ENCODE data around the gene CDK8. TPM values are rescaled to one million over a fixed set of nuclear protein-coding genes. Genes with fewer than 3 reads are reported as not detected.

CDK8 gene
- total RNA-seq, result 11.1 TPM
- long read RNA-seq, transcript CDK8-201 (13 exons, 3,055 nt), result major isoform, 18 of 24 reads
- long read RNA-seq, partial matches to known transcripts, result 1 of 24 reads
- long read RNA-seq, other reads (novel, unspliced or antisense), result 4 of 24 reads

DNA sequence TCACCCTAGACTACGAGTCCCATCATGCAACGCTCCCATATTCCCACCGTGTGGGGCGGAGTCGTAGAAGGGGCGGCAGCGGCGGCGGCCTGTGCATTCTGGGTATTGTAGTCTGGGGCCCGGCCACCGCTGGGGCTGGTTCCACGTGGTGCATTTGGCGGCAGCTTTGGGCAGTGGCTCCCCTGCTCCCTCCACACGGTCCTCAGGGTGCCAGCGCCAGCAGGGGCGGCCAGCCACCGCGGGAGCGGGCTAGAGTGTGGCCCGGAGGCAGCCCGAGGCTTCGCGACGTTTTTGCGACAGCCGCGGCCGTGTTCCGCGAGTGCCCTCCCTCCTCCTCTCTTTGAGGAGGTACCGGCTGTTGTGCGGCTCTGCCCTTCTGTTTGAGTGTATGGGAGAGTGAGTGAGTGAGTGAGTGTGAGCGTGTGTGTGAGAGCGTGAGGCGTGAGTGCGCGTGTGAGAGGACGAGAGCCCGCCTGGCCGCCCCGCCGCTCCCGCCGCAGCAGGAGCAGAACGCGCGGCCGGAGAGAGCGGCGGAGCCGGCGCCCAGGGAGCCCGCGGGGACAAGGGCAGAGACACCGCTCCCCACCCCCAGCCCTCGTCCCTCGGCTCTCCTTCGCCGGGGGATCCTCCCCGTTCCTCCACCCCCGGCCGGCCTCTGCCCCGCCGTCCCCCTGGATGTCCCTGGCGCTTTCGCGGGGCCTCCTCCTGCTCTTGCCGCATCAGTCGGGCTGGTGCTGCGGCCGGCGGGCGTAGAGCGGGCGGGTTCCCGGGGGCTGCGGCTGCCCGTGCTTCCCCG, at the start of gene CDK8:
Gene CDK8, plus strand, starts transcription at position 343 of the 796 bp plus-strand sequence. CDS start 513 bp downstream, outside the sequence.
- Histone ChIP-seq H3K27me3 (ENCODE audit: low read depth) (no peaks in the 10 kb centered on the region), H3K4me3 (peak within 1 kb of the TSS; percentile 98), H3K36me3 (no peaks in the 10 kb centered on the region), H3K9me3 (replicated peaks) (no peaks in the 10 kb centered on the region), H3K4me1 (peaks cover 47% of the 10 kb centered on the region), H3K27ac (replicated peaks) (peak within 1 kb of the TSS; percentile 94)
- peak; percentile 93 for DNase-seq
- intact Hi-C loops (cut with micrococcal nuclease), result no loop called here
- TF ChIP-seq, protein P1, sequence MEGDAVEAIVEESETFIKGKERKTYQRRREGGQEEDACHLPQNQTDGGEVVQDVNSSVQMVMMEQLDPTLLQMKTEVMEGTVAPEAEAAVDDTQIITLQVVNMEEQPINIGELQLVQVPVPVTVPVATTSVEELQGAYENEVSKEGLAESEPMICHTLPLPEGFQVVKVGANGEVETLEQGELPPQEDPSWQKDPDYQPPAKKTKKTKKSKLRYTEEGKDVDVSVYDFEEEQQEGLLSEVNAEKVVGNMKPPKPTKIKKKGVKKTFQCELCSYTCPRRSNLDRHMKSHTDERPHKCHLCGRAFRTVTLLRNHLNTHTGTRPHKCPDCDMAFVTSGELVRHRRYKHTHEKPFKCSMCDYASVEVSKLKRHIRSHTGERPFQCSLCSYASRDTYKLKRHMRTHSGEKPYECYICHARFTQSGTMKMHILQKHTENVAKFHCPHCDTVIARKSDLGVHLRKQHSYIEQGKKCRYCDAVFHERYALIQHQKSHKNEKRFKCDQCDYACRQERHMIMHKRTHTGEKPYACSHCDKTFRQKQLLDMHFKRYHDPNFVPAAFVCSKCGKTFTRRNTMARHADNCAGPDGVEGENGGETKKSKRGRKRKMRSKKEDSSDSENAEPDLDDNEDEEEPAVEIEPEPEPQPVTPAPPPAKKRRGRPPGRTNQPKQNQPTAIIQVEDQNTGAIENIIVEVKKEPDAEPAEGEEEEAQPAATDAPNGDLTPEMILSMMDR (IDR thresholded peaks at IDR 0.05; ENCODE audit: borderline replicate concordance), result no peak

DNA sequence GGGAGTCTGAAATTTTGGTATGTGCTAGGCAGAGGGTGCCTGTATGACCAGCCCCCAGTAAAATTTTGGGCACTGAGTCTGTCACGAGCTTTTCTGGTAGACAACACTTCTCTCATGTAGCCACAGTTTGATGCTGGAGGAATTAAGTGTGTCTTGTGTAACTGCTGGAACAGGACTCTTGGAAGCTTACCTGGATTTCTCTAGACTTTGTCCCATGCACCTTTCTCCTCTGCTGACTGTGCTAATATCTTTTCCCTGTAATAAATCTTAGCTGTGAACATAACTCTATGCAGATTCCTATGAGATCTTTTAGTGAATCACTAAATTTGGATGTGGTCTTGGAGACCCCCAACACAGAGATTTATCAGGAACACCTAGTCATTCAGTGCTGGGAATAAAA, 45.6 kb upstream of the CDK8 start:
- TF ChIP-seq, protein P1 (IDR thresholded peaks at IDR 0.05; ENCODE audit: borderline replicate concordance), result no peak
- Histone ChIP-seq H3K27ac (replicated peaks) (no peak overlapping the region), H3K36me3 (peaks cover 45% of the 10 kb centered on the region), H3K4me3 (no peak overlapping the region), H3K9me3 (replicated peaks) (no peaks in the 10 kb centered on the region), H3K27me3 (ENCODE audit: low read depth) (no peaks in the 10 kb centered on the region), H3K4me1 (peaks cover 15% of the 10 kb centered on the region)
- DNase-seq, result no peak
- intact Hi-C loops (cut with micrococcal nuclease), result no loop called here

DNA sequence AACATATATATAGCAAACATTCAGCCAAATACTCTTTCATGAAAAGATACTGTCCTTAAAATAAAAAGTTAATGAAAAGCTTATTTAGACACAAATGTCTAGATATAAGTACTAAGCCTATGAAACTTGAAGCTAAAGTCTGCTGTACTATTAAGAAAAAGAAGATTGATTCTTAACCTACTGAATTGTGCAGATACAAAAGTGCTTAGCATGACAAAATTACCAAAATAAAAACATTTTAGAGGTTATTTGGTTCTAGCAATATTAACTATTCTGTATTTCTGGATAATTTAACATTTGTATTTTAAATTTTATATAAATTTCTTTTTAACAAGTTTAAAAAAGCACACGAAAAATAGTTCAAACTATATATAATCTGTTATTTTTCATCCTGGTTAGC, 40.6 kb upstream of the CDK8 start:
- Histone ChIP-seq H3K27me3 (ENCODE audit: low read depth) (no peaks in the 10 kb centered on the region), H3K4me1 (peaks cover 12% of the 10 kb centered on the region), H3K36me3 (peaks cover 87% of the 10 kb centered on the region), H3K27ac (replicated peaks) (no peak overlapping the region), H3K9me3 (replicated peaks) (no peaks in the 10 kb centered on the region), H3K4me3 (no peak overlapping the region)
- intact Hi-C loops (cut with micrococcal nuclease), result no loop called here
- TF ChIP-seq, protein P1 (IDR thresholded peaks at IDR 0.05; ENCODE audit: borderline replicate concordance), result no peak
- DNase-seq, result no peak

DNA sequence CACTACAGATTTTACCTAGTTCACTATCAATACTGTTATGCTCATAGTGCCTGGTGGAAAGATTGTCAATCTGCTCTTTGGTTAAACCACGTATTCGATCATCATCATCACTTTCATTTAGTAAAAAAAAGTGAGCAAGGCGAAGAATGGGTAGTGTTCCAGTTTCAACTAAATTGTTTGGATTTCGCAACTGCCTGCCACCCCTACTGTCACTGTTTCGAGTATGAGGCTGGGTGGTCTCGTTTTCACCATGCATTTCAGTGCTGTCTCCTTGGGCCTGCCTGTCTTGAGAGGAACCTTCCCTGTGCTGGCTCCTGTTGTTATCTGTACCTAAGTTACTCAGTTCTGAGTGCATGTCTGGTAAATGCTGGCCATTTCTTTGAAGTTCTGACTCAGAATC, 39.9 kb upstream of the CDK8 start:
- Histone ChIP-seq H3K4me3 (no peak overlapping the region), H3K36me3 (peaks cover 90% of the 10 kb centered on the region), H3K27ac (replicated peaks) (no peak overlapping the region), H3K9me3 (replicated peaks) (no peaks in the 10 kb centered on the region), H3K27me3 (ENCODE audit: low read depth) (no peaks in the 10 kb centered on the region), H3K4me1 (peaks cover 15% of the 10 kb centered on the region)
- DNase-seq, result no peak
- TF ChIP-seq, protein P1 (IDR thresholded peaks at IDR 0.05; ENCODE audit: borderline replicate concordance), result no peak
- intact Hi-C loops (cut with micrococcal nuclease), result no loop called here

DNA sequence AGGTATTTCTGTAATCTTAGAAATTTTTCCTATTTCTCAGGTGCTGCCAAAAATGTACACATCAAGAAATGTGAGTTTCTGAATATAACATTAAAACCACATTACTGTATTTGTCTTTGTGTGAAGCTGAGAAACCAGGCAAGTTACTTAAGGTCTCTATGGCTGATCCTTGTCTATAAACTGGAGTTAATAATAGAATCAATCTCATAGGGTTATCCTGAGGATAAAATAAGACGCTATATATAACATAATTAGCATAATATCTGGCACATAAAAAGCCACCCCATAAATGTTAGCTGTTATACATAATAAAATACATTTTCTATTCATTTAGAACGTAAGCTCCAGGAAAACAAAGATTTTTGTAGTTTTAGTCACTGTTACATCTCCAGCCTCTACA, 37.9 kb upstream of the CDK8 start:
- peaks cover 23% of the 10 kb centered on the region for H3K4me1 ChIP-seq
- no peaks in the 10 kb centered on the region for H3K9me3 ChIP-seq (replicated peaks)
- H3K36me3 ChIP-seq, result peaks cover 86% of the 10 kb centered on the region
- H3K27ac ChIP-seq (replicated peaks), result no peak overlapping the region
- no peak overlapping the region for H3K4me3 ChIP-seq
- TF ChIP-seq, protein P1 (IDR thresholded peaks at IDR 0.05; ENCODE audit: borderline replicate concordance), result no peak
- H3K27me3 ChIP-seq (ENCODE audit: low read depth), result no peaks in the 10 kb centered on the region
- no peak for DNase-seq
- intact Hi-C loops (cut with micrococcal nuclease), result no loop called here

Data from left ventricle myocardium inferior (tissue), 1 donor.